ENCODE data around the gene CHRDL1.
A peak's percentile ranks its signal among the peaks of the same experiment; 100 is the strongest.
"Not testable (repeated sequence)": the region's sequence is repeated elsewhere in the genome, so short reads cannot be mapped to it uniquely, and the experiment has no call there.

The CHRDL1 gene

GRCh38 chrX:110795645-110796406 lies at the start of gene CHRDL1:
Gene CHRDL1 (minus strand): TSS chrX:110795817. CDS start chrX:110792181, 3,636 bp downstream.
- peak; percentile 18 to 81 (median 72) for DNase-seq

- peak in 1 of 3 experiments; percentile 18 for DNase-seq
Observed at GRCh38 chrX:110836982-110837381, 41.4 kb upstream of the CHRDL1 start.

- no peak for DNase-seq
Observed at GRCh38 chrX:110836451-110836850, 40.8 kb upstream of the CHRDL1 start.

GRCh38 chrX:110836001-110836400 lies 40.4 kb upstream of the CHRDL1 start:
- no peak for DNase-seq

- DNase-seq, result no peak
Observed at GRCh38 chrX:110825972-110826371, 30.4 kb upstream of the CHRDL1 start.

- DNase-seq, result not testable (repeated sequence)
Observed at GRCh38 chrX:110816543-110816942, 20.9 kb upstream of the CHRDL1 start.

GRCh38 chrX:110806145-110806544 lies 10.5 kb upstream of the CHRDL1 start:
- no peak for DNase-seq

- no peak for DNase-seq
Observed at GRCh38 chrX:110805303-110805702, 9.7 kb upstream of the CHRDL1 start.

GRCh38 chrX:110804446-110804845 lies 8.8 kb upstream of the CHRDL1 start:
- DNase-seq, result no peak

GRCh38 chrX:110803506-110803905 lies 7.9 kb upstream of the CHRDL1 start:
- DNase-seq, result no peak

GRCh38 chrX:110796407-110796697 lies 735 bp upstream of the CHRDL1 start:
- DNase-seq, result no peak

GRCh38 chrX:110794601-110795000 lies 1.0 kb downstream of the CHRDL1 start:
- DNase-seq, result no peak

GRCh38 chrX:110791071-110791470 lies 4.5 kb downstream of the CHRDL1 start:
- DNase-seq, result peak in 2 of 3 experiments; percentile 31 to 54

- DNase-seq, result no peak
Observed at GRCh38 chrX:110786486-110786885, 9.1 kb downstream of the CHRDL1 start.

- DNase-seq, result no peak
Observed at GRCh38 chrX:110759785-110760184, 35.8 kb downstream of the CHRDL1 start.

GRCh38 chrX:110758781-110759422 lies 36.7 kb downstream of the CHRDL1 start:
- DNase-seq, result no peak

GRCh38 chrX:110755611-110756010 lies 40.0 kb downstream of the CHRDL1 start:
- DNase-seq, result no peak

GRCh38 chrX:110755061-110755460 lies 40.6 kb downstream of the CHRDL1 start:
- no peak for DNase-seq

GRCh38 chrX:110750526-110751189 lies 45.0 kb downstream of the CHRDL1 start:
- no peak for DNase-seq

- DNase-seq, result no peak
Observed at GRCh38 chrX:110748256-110748806, 47.3 kb downstream of the CHRDL1 start.

GRCh38 chrX:110746014-110746413 lies 49.6 kb downstream of the CHRDL1 start:
- no peak for DNase-seq

GRCh38 chrX:110745288-110745687 lies 50.3 kb downstream of the CHRDL1 start:
- DNase-seq, result peak in 2 of 3 experiments; percentile 40 to 50

GRCh38 chrX:110743679-110744340 lies 51.8 kb downstream of the CHRDL1 start:
- peak in 1 of 3 experiments; percentile 20 for DNase-seq
